Left ventricle myocardium superior (tissue), 1 donor: ENCODE measurements around the gene TBC1D23. TPM values are rescaled to one million over a fixed set of nuclear protein-coding genes. Genes with fewer than 3 reads are reported as not detected.
"Not testable (repeated sequence)": the region's sequence is repeated elsewhere in the genome, so short reads cannot be mapped to it uniquely, and the experiment has no call there.

Experiments used
- ATAC-seq: fragments of 200-7000 bp; cut with Tn5 transposase; one replicate; pipeline ENCODE4 v1.9.1; 2020; ENCODE audit warnings: mild to moderate bottlenecking, moderate library complexity
- DNase-seq: peaks from one replicate; pipeline ENCODE4 v3.0.0-alpha.2; 2020
- intact Hi-C: fragments of 100-400 bp; cut with micrococcal nuclease; formaldehyde crosslinking; loops from one replicate; pipeline ENCODE4 v1.11.0; 2022
- total RNA-seq: library from RNA; stranded (reverse); fragmentation: NEBNext Ultra II Directional; extraction: Animal tissue kit (Norgen Biotek cat#: 25700); gene quantifications from one replicate; pipeline ENCODE4 v1.2.1, GENCODE V29; 2021
- donor health status: DM: no; HTN: yes; CAD: no; lungs with severe emphysema.

The TBC1D23 gene
- total RNA-seq, 1 donor from 2014 or later, result 31.3 TPM

- no peak for ATAC-seq
- intact Hi-C loops, result loop anchor here (5.0 kb wide), 2 partner anchors 180 to 410 kb away; no protein-coding TSS in a partner anchor
- DNase-seq, result no peak
These were observed 8.8 kb upstream of the TBC1D23 start for GRCh38 chr3:100252001-100252400.

- intact Hi-C loops, result loop anchor here (5.0 kb wide), 2 partner anchors 182 to 412 kb away; no protein-coding TSS in a partner anchor
- DNase-seq (peak; percentile 48), ATAC-seq (peak; percentile 89)
These were observed 6.5 kb upstream of the TBC1D23 start for GRCh38 chr3:100254168-100254777.

- intact Hi-C loops, result no loop called here
- no peak for ATAC-seq
- no peak for DNase-seq
These were observed 4.1 kb upstream of the TBC1D23 start for GRCh38 chr3:100256731-100257151.

GRCh38 chr3:100257586-100257985 is 3.2 kb upstream of the TBC1D23 start:
- ATAC-seq (no peak), DNase-seq (no peak)
- intact Hi-C loops, result no loop called here

- peak; percentile 70 for DNase-seq
These were observed 609 bp upstream of the TBC1D23 start for GRCh38 chr3:100260081-100260684.

GRCh38 chr3:100261485-100261903 is 702 bp downstream of the TBC1D23 start:
- no peak for ATAC-seq
- intact Hi-C loops, result no loop called here
- no peak for DNase-seq

More at GRCh38 chr3:100260081-100260684, 609 bp upstream of the TBC1D23 start:
- peak; percentile 55 for ATAC-seq
- intact Hi-C loops, result no loop called here

GRCh38 chr3:100262925-100263324 is 2.1 kb downstream of the TBC1D23 start:
- ATAC-seq, DNase-seq, intact Hi-C loops: not testable (repeated sequence)

- intact Hi-C loops, result no loop called here
- ATAC-seq (no peak), DNase-seq (no peak)
These were observed 2.8 kb downstream of the TBC1D23 start for GRCh38 chr3:100263583-100263982.

- DNase-seq, result no peak
- intact Hi-C loops, result no loop called here
- ATAC-seq, result no peak
These were observed 3.5 kb downstream of the TBC1D23 start for GRCh38 chr3:100264242-100264641.

GRCh38 chr3:100265016-100265415 is 4.2 kb downstream of the TBC1D23 start:
- ATAC-seq (no peak), DNase-seq (no peak)
- intact Hi-C loops, result no loop called here

- ATAC-seq (no peak), DNase-seq (no peak)
- intact Hi-C loops, result no loop called here
These were observed 5.7 kb downstream of the TBC1D23 start for GRCh38 chr3:100266531-100266930.

- DNase-seq, result no peak
- intact Hi-C loops, result no loop called here
- ATAC-seq, result no peak
These were observed 7.4 kb downstream of the TBC1D23 start for GRCh38 chr3:100268156-100268555.

- intact Hi-C loops, result no loop called here
- DNase-seq (no peak), ATAC-seq (no peak)
These were observed 8.2 kb downstream of the TBC1D23 start for GRCh38 chr3:100269001-100269400.

- intact Hi-C loops, result no loop called here
- ATAC-seq (no peak), DNase-seq (no peak)
These were observed 8.8 kb downstream of the TBC1D23 start for GRCh38 chr3:100269410-100270214.

- ATAC-seq, result no peak
- no peak for DNase-seq
- intact Hi-C loops, result no loop called here
These were observed 9.4 kb downstream of the TBC1D23 start for GRCh38 chr3:100270215-100270583.

- intact Hi-C loops, result no loop called here
These were observed 10.7 kb downstream of the TBC1D23 start for GRCh38 chr3:100271522-100271921.

GRCh38 chr3:100272797-100273611 is 12.2 kb downstream of the TBC1D23 start:
- DNase-seq, intact Hi-C loops, ATAC-seq: not testable (repeated sequence)

More at GRCh38 chr3:100271522-100271921, 10.7 kb downstream of the TBC1D23 start:
- DNase-seq (no peak), ATAC-seq (no peak)

- intact Hi-C loops, result no loop called here
- ATAC-seq (no peak), DNase-seq (no peak)
These were observed 13.6 kb downstream of the TBC1D23 start for GRCh38 chr3:100274361-100274760.

GRCh38 chr3:100277255-100277800 is 16.5 kb downstream of the TBC1D23 start:
- DNase-seq, result no peak
- ATAC-seq, result no peak
- intact Hi-C loops, result no loop called here
